Subcutaneous adipose tissue (tissue), 4 donors: Measurements from ENCODE around the gene C9orf72. TPM values are rescaled to one million over a fixed set of nuclear protein-coding genes. Genes with fewer than 3 reads are reported as not detected.

ENCODE experiments used
- total RNA-seq, 4 donors: library from RNA; depleted of rRNA; stranded (reverse); fragments of >200 nt; gene quantifications; one replicate each; pipeline ENCODE4 v1.1.0, GENCODE V29; 2016
- TF ChIP-seq, protein P1 (sequence below): fragments of 450-650 bp; IDR thresholded peaks from one replicate; pipeline ENCODE4 v1.5.1; 2016; ENCODE audit warnings: low read depth, mild to moderate bottlenecking, control low read depth, antibody characterized with exemption, moderate library complexity

C9orf72 gene
- total RNA-seq, 4 donors from 2014 or later = 28.3 to 73.1 (median 31.2) TPM

DNA sequence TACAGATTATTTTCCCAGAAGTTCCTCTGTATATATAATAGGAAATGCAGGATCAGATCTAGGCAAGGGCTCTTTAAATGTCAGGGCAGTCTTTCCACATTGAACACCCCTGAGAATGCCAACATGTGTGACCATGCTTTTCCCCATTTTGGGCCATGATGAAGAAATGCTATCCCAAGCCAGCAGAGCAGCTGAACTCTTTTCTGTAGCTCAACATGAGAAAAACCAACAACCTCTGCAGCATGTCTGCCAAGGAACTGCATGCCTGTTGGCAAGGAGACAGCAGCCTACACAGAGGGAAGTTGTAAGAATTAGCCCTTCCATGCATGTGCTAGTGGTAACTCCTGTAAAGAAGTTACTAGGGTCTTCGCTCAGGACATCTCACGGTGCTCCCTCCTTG, 58.7 kb downstream of the C9orf72 start:
- TF ChIP-seq, protein P1, sequence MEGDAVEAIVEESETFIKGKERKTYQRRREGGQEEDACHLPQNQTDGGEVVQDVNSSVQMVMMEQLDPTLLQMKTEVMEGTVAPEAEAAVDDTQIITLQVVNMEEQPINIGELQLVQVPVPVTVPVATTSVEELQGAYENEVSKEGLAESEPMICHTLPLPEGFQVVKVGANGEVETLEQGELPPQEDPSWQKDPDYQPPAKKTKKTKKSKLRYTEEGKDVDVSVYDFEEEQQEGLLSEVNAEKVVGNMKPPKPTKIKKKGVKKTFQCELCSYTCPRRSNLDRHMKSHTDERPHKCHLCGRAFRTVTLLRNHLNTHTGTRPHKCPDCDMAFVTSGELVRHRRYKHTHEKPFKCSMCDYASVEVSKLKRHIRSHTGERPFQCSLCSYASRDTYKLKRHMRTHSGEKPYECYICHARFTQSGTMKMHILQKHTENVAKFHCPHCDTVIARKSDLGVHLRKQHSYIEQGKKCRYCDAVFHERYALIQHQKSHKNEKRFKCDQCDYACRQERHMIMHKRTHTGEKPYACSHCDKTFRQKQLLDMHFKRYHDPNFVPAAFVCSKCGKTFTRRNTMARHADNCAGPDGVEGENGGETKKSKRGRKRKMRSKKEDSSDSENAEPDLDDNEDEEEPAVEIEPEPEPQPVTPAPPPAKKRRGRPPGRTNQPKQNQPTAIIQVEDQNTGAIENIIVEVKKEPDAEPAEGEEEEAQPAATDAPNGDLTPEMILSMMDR = no peak

DNA sequence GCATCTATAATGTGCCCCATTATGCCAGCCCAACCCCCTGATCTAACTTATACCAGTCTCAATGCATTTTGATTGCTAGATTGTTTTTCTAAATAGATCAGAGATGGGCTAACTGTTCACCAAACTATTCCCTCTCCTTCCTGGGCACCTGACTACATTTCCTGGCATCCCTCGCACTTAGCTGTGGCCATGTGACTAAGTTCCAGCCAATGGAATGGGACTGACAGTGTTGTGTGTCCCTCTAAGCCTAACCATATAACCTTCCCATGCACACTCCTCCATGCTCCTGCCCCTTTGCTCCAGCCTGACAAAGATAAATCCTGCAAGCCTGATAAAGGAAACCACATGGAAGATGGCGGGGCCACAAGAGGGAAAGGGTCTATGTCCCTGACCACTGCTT, 61.5 kb downstream of the C9orf72 start:
- TF ChIP-seq, protein P1 = no peak

DNA sequence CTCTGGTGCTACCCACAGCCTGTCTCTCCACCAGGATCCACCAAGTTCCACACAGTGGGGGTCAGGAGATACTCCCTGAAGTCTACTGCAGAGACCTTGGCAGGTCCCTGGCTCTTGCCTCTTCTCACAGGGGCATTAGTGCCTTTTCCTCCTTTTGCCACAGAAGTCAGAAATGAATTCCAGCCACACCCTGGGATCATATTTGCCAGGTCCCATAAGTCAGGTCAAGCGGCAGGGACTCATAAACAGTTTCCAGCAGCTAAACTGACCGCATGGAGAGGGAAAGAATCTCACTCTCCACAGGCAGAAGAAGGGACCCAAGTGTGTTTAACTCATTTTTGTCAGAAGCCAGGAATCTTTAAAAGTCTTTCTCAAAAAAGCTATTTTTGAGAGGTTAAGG, 62.5 kb downstream of the C9orf72 start:
- TF ChIP-seq, protein P1 = no peak

DNA sequence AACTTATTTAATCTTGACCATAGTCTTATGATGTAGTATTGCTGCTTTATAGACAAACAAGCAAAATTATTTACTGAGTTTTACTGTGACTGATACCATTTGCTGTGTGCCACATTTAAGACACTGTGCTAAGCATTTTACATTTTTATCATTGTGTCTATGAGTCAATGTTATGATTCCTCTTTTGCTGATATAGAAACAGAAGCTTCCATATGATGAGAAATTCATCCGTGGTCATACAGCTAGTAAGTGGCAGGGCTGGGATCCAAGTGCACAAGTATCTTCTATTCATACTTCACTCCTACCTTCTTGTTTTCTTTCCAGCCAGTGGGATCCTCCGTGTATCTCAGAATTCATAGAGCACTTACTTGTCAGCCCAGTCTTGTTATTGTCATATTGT, 66.3 kb downstream of the C9orf72 start:
- TF ChIP-seq, protein P1 = no peak

DNA sequence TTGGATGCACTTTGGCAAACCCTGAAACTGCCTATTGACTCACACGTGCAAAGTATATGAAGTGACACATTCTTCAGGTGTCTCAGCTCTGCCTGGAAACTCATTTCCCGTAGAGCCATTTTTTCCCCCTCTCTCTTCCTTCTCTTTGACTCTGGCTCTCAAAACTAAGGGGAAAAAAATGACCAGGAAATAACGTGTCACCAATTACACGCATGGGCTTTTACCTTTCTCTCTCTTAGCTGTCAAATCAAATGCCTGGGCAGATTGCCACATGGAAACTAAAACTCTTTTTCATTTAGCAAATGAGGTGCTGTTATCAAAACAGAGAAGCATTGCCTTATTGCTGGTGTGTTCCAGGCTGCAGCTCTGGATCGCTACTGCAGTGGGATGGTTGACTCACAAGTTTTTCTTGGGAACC, 67.5 kb downstream of the C9orf72 start:
- TF ChIP-seq, protein P1 = no peak

DNA sequence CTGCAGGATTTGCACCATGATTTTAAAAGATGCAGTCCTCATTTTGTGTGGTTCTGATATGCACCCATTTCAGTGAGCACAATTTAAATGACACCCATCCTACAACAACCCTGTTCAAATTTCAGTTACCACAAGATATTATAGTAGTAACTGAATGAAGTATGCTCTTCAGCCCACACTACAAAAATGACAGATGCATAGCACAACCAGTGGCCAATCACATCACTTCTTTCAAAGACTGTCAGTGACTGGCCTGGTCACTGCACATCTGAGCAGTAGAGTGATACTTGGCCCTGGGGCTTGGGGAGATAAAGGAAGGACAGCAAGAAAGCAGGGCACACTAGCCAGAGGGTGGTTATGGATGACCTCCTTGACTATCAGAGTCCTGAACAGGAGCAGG, 69.0 kb downstream of the C9orf72 start:
- TF ChIP-seq, protein P1 = no peak

DNA sequence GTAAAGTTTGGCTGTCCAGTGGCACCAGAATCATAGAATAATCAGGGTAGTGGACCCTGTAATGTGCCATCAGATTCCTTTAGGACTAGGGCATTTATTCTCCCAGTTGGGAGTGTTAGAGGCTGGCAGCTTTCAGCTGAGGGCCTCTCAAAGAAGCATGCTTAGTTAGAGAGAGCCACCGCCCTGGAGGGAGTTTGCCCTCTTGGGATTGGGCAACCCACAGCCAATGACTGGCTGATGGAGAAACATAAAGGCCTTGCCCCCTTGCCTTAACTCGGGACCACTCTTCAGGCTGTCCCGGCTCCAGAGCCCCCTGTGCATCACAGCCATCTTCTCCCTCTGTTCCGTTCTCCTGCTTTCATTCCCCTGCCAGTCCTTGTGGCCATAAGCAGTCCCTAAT, 69.7 kb downstream of the C9orf72 start:
- TF ChIP-seq, protein P1 = no peak
